ENCODE data around the gene MPPED1.

DNA sequence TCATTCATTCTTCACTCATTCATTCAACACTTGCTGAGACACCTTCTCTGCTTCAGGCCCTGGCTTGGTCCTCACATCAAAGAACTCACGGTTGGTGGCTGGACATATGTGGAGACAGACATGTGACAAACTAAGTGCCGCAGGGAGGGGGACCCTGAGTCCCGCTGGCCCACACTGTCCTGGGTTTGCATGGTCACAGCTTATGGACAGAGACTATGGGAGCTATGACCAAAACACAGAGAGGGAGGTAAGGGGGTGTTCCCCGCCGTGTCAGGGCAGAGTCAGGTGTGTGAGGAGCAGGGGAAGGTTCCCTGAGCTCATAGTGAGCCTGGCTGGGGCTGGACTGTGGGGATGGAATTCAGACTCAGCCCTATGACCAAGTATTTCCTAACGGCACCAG lies 123.1 kb downstream of the MPPED1 start:
- TF ChIP-seq EZH2 (IDR thresholded peaks at IDR 0.05) (no peak), POLR2AphosphoS5 (IDR thresholded peaks at IDR 0.05; ENCODE audit: borderline replicate concordance, low read depth, low read length) (no peak)
